Hepatocyte (in vitro differentiated cells): ENCODE data around the gene POU5F1.

Source experiments
- CTCF ChIP-seq: fragments of 200-600 bp; sonication (generic); IDR thresholded peaks from 2 replicates; pipeline ENCODE4 v1.5.1; 2016; ENCODE audit warnings: antibody characterized with exemption, mild to moderate bottlenecking; ENCODE audit not compliant: poor library complexity
- EZH2 ChIP-seq: fragments of 200-600 bp; sonication (generic); IDR thresholded peaks from 2 replicates; pipeline ENCODE4 v1.6.1; 2016; ENCODE audit warnings: antibody characterized with exemption, mild to moderate bottlenecking, borderline replicate concordance
- EZH2phosphoT487 ChIP-seq: fragments of 200-600 bp; sonication (generic); IDR thresholded peaks from one replicate; pipeline ENCODE4 v1.6.1; 2018; ENCODE audit warnings: antibody characterized with exemption, mild to moderate bottlenecking, low read depth, moderate library complexity; ENCODE audit not compliant: unreplicated experiment, severe bottlenecking

DNA sequence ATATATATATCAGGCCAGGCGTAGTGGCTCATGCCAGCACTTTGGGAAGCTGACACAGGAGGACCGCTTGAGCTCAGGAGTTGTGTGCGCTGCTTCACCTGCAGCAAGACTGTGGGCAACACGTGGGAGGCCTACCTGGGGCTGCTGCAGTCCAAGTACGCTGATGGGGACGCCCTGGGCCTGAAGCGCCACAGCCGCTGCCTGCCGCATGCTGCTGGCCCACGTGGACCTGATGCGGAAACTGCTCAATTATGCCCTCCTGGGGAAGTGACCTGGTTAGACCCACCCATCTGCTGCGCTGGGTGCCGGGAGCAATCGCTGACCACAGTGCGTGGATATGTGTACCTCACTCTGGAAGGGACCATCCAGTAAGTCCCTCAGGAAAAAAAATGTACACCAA is 29.8 kb downstream of the POU5F1 start:
- no peak for TF ChIP-seq CTCF
- no peak for TF ChIP-seq EZH2phosphoT487
- TF ChIP-seq EZH2: no peak
